Measurements from ENCODE around the gene NRN1L. TPM values are rescaled to one million over a fixed set of nuclear protein-coding genes. Genes with fewer than 3 reads are reported as not detected.
A peak's percentile ranks its signal among the peaks of the same experiment; 100 is the strongest.

Gene NRN1L
- total RNA-seq, 2 donors from 2014 or later = not detected

- H3K4me1 ChIP-seq (ENCODE audit: control insufficient read depth in 1 of 2, low read depth in 2 of 2) = peaks cover 17 to 21% of the 10 kb centered on the region in 2 donors
- H3K36me3 ChIP-seq = peaks cover 11% of the 10 kb centered on the region
- peak overlapping the region; percentile 87 to 89 for H3K27ac ChIP-seq
- peak overlapping the region; percentile 100 for H3K4me3 ChIP-seq
- TF ChIP-seq, protein P1, sequence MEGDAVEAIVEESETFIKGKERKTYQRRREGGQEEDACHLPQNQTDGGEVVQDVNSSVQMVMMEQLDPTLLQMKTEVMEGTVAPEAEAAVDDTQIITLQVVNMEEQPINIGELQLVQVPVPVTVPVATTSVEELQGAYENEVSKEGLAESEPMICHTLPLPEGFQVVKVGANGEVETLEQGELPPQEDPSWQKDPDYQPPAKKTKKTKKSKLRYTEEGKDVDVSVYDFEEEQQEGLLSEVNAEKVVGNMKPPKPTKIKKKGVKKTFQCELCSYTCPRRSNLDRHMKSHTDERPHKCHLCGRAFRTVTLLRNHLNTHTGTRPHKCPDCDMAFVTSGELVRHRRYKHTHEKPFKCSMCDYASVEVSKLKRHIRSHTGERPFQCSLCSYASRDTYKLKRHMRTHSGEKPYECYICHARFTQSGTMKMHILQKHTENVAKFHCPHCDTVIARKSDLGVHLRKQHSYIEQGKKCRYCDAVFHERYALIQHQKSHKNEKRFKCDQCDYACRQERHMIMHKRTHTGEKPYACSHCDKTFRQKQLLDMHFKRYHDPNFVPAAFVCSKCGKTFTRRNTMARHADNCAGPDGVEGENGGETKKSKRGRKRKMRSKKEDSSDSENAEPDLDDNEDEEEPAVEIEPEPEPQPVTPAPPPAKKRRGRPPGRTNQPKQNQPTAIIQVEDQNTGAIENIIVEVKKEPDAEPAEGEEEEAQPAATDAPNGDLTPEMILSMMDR (IDR thresholded peaks at IDR 0.05) = no peak
- H3K9me3 ChIP-seq = no peaks in the 10 kb centered on the region
- ATAC-seq (ENCODE audit: insufficient number of reproducible peaks, low FRiP score, low read depth) (no peak), DNase-seq (ENCODE audit: low spot score) (no peak)
- no peaks in the 10 kb centered on the region for H3K27me3 ChIP-seq (replicated peaks; ENCODE audit: insufficient read depth)
These were observed 50.4 kb downstream of the NRN1L start for GRCh38 chr16:67935101-67935401.

DNA sequence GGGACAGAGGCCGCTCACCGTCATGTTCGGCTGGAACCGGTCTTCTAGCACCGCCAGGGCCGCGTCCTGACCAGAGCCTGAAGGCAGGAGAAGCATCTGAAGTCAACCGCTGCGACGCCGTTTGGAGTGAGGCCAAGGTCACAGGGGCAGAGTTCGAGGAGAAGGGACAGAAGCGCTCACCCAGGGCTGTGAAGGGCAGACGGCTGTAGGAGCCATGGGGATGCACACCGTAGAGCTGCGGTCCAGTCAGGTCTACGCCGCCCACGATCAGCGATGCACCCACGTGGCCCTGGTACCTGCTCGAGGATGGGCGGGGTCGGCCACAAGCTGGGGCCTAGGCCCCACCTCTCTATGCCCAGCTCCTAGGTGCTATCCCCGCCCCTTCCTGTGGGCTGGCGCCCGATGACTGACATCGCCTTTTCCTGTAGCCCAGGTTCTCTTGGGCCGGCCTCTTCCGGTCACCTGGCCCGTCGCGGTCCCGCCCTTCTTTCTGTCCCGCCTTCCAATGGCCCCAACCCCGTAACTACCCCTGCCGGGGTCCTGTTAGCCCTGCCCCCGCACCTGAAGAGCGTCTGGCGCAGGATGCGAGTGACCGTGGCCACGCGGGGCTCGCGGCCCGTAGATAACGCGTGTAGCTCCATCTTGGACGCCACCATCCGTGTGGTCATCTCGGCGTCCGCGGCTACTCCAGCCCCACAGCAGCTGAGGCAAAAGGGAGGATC is 50.9 kb downstream of the NRN1L start:
- peak overlapping the region; percentile 87 to 89 for H3K27ac ChIP-seq
- no peaks in the 10 kb centered on the region for H3K9me3 ChIP-seq
- H3K27me3 ChIP-seq (replicated peaks; ENCODE audit: insufficient read depth) = no peaks in the 10 kb centered on the region
- DNase-seq (ENCODE audit: low spot score) (peak; percentile 85), ATAC-seq (ENCODE audit: insufficient number of reproducible peaks, low FRiP score, low read depth) (peak; percentile 81)
- H3K4me3 ChIP-seq = peak overlapping the region; percentile 100
- H3K4me1 ChIP-seq (ENCODE audit: control insufficient read depth in 1 of 2, low read depth in 2 of 2) = peaks cover 17 to 21% of the 10 kb centered on the region in 2 donors
- H3K36me3 ChIP-seq = peaks cover 12% of the 10 kb centered on the region
- TF ChIP-seq, protein P1 (IDR thresholded peaks at IDR 0.05) = peak; percentile 10

Other genes with a start within 250 kb of the NRN1L start
- gene CARMIL2, start 239.7 kb upstream of the NRN1L start, total RNA-seq = 1 to 10 TPM in 1 of 2 donors, under 1 TPM in 1; 0.42 to 1.2 TPM
- 10 to 100 TPM; 16.9 to 20.4 TPM for gene ACD, start 224.6 kb upstream of the NRN1L start, total RNA-seq
- gene PARD6A, start 223.9 kb upstream of the NRN1L start, total RNA-seq = 10 to 100 TPM in 1 of 2 donors, 1 to 10 TPM in 1; 5.7 to 10.7 TPM
- 10 to 100 TPM; 15.4 to 17.6 TPM for gene ENKD1, start 218.1 kb upstream of the NRN1L start, total RNA-seq
- gene C16orf86, start 218.1 kb upstream of the NRN1L start, total RNA-seq = 10 to 100 TPM in 1 of 2 donors, 1 to 10 TPM in 1; 6.6 to 11.9 TPM
- 10 to 100 TPM; 13.3 to 19.2 TPM for gene GFOD2, start 165.6 kb upstream of the NRN1L start, total RNA-seq
- gene RANBP10, start 78.3 kb upstream of the NRN1L start, total RNA-seq = 10 to 100 TPM; 14.1 to 14.5 TPM
- 1 to 10 TPM; 4.1 to 8.5 TPM for gene TSNAXIP1, start 78.0 kb upstream of the NRN1L start, total RNA-seq
- gene THAP11, start 42.6 kb upstream of the NRN1L start, total RNA-seq = 10 to 100 TPM; 67.5 to 74.7 TPM
- gene NUTF2, start 38.0 kb upstream of the NRN1L start, total RNA-seq = 100 to 1,000 TPM in 1 of 2 donors, 10 to 100 TPM in 1; 79.0 to 172 TPM
- 10 to 100 TPM; 59.6 to 70.9 TPM for gene CENPT, start 37.2 kb upstream of the NRN1L start, total RNA-seq
- gene EDC4, start 11.8 kb upstream of the NRN1L start, total RNA-seq = 10 to 100 TPM; 57.4 to 61.0 TPM
- gene PSKH1, start 8.4 kb downstream of the NRN1L start, total RNA-seq = 10 to 100 TPM; 24.1 to 36.0 TPM
- 1 to 10 TPM in 1 of 2 donors, under 1 TPM in 1; 0.54 to 2.5 TPM for gene CTRL, start 47.0 kb downstream of the NRN1L start, total RNA-seq
- 10 to 100 TPM; 19.8 to 52.7 TPM for gene PSMB10, start 52.0 kb downstream of the NRN1L start, total RNA-seq
- gene LCAT, start 59.2 kb downstream of the NRN1L start, total RNA-seq = 10 to 100 TPM; 28.1 to 46.6 TPM
- gene SLC12A4, start 83.8 kb downstream of the NRN1L start, total RNA-seq = 100 to 1,000 TPM; 163 to 168 TPM
- not detected for gene DPEP3, start 95.6 kb downstream of the NRN1L start, total RNA-seq
- 1 to 10 TPM in 1 of 2 donors, under 1 TPM in 1; 0.81 to 6.1 TPM for gene DPEP2, start 114.6 kb downstream of the NRN1L start, total RNA-seq
- gene DPEP2NB, start 131.0 kb downstream of the NRN1L start, total RNA-seq = not detected
- gene DDX28, start 138.3 kb downstream of the NRN1L start, total RNA-seq = 1 to 10 TPM; 5.4 to 5.8 TPM
- gene DUS2, start 138.4 kb downstream of the NRN1L start, total RNA-seq = 1 to 10 TPM; 5.3 to 8.4 TPM
- 10 to 100 TPM; 51.1 to 56.7 TPM for gene NFATC3, start 200.5 kb downstream of the NRN1L start, total RNA-seq